ENCODE measurements around the gene FBRSL1.
"Not testable (repeated sequence)": the region's sequence is repeated elsewhere in the genome, so short reads cannot be mapped to it uniquely, and the experiment has no call there.

FBRSL1 gene

GRCh38 chr12:132471858-132472255 is 18.1 kb upstream of the FBRSL1 start:
- no peak for DNase-seq

- DNase-seq = no peak
These were observed 17.6 kb upstream of the FBRSL1 start for GRCh38 chr12:132472386-132472785.

GRCh38 chr12:132474237-132474741 is 15.7 kb upstream of the FBRSL1 start:
- DNase-seq = no peak

- DNase-seq = not testable (repeated sequence)
These were observed 15.1 kb upstream of the FBRSL1 start for GRCh38 chr12:132474799-132475303.

GRCh38 chr12:132475304-132476037 is 14.5 kb upstream of the FBRSL1 start:
- DNase-seq = peak; percentile 20 to 38

GRCh38 chr12:132476038-132476414 is 13.9 kb upstream of the FBRSL1 start:
- DNase-seq = no peak

- DNase-seq = no peak
These were observed 13.5 kb upstream of the FBRSL1 start for GRCh38 chr12:132476421-132476820.

GRCh38 chr12:132477017-132477702 is 12.8 kb upstream of the FBRSL1 start:
- no peak for DNase-seq

GRCh38 chr12:132477703-132478432 is 12.1 kb upstream of the FBRSL1 start:
- DNase-seq = no peak

GRCh38 chr12:132478433-132478803 is 11.5 kb upstream of the FBRSL1 start:
- DNase-seq = no peak

- no peak for DNase-seq
These were observed 11.1 kb upstream of the FBRSL1 start for GRCh38 chr12:132478845-132479244.

GRCh38 chr12:132479291-132479690 is 10.7 kb upstream of the FBRSL1 start:
- DNase-seq = no peak

GRCh38 chr12:132479938-132480622 is 9.9 kb upstream of the FBRSL1 start:
- DNase-seq = no peak

- DNase-seq = no peak
These were observed 9.3 kb upstream of the FBRSL1 start for GRCh38 chr12:132480623-132481132.

GRCh38 chr12:132481345-132481744 is 8.6 kb upstream of the FBRSL1 start:
- no peak for DNase-seq

- DNase-seq = no peak
These were observed 7.9 kb upstream of the FBRSL1 start for GRCh38 chr12:132481771-132482745.

- no peak for DNase-seq
These were observed 7.2 kb upstream of the FBRSL1 start for GRCh38 chr12:132482771-132483170.

- DNase-seq = no peak
These were observed 6.7 kb upstream of the FBRSL1 start for GRCh38 chr12:132483208-132483607.

- DNase-seq = no peak
These were observed 6.3 kb upstream of the FBRSL1 start for GRCh38 chr12:132483612-132484011.

GRCh38 chr12:132484183-132484890 is 5.6 kb upstream of the FBRSL1 start:
- DNase-seq = no peak
